Testis (tissue), 2 donors: ENCODE results near the gene E2F3.

Experiments
- CTCF ChIP-seq, 3 experiments: fragments of 450-650 bp in 2 of 3; fragments of 200-600 bp in 1 of 3; sonication (generic) in 1 of 3; IDR thresholded peaks; one replicate each; pipeline ENCODE4 v1.5.1; 2016 to 2019; ENCODE audit warnings: antibody characterized with exemption in 3 of 3, mild to moderate bottlenecking in 2 of 3, moderate library complexity in 1 of 3
- POLR2A ChIP-seq: fragments of 450-650 bp; IDR thresholded peaks from one replicate; pipeline ENCODE4 v1.6.1; 2017; ENCODE audit warnings: antibody characterized with exemption, mild to moderate bottlenecking, moderate library complexity

GRCh38 chr6:20464041-20464440 lies 62.4 kb downstream of the E2F3 start:
- TF ChIP-seq POLR2A, result no peak
- no peak for TF ChIP-seq CTCF (IDR thresholded peaks at IDR 0.05)
